H1 (cell line): Measurements from ENCODE around the gene ABHD11. TPM values are rescaled to one million over a fixed set of nuclear protein-coding genes. Genes with fewer than 3 reads are reported as not detected.

ENCODE experiments used
- CBX8 ChIP-seq: fragments of 300-800, 300-1000 bp; sonication (generic); IDR thresholded peaks from 2 replicates; pipeline ENCODE4 v1.7.1; 2016; ENCODE audit warnings: low read depth, low read length, borderline replicate concordance
- CREB1 ChIP-seq: IDR thresholded peaks from 2 replicates; pipeline ENCODE4 v1.6.1; 2012; ENCODE audit warnings: inconsistent platforms
- EZH2 ChIP-seq: fragments of 200-600 bp; sonication (generic); IDR thresholded peaks from 2 replicates; pipeline ENCODE4 v1.7.1; 2012; ENCODE audit warnings: low read depth, mild to moderate bottlenecking, moderate library complexity, low read length, inconsistent platforms; ENCODE audit not compliant: severe bottlenecking
- NANOG ChIP-seq: IDR thresholded peaks from 2 replicates; pipeline ENCODE4 v1.6.1; 2011; ENCODE audit warnings: low read length, low read depth, mild to moderate bottlenecking, inconsistent platforms; ENCODE audit not compliant: insufficient read depth, poor library complexity, severe bottlenecking
- NRF1 ChIP-seq: IDR thresholded peaks from 2 replicates; pipeline ENCODE4 v1.6.1; 2011; ENCODE audit warnings: mild to moderate bottlenecking, low read depth, low read length, improper control_type of control experiment
- SAP30 ChIP-seq: fragments of 300-600 bp; sonication (generic); IDR thresholded peaks from 2 replicates; pipeline ENCODE4 v1.7.1; 2012; ENCODE audit warnings: low read length, moderate library complexity, mild to moderate bottlenecking, inconsistent platforms; ENCODE audit not compliant: insufficient read depth, insufficient replicate concordance
- SIRT6 ChIP-seq: IDR thresholded peaks from one replicate; pipeline ENCODE4 v1.7.1; 2012; ENCODE audit warnings: low read length, inconsistent platforms
- SUZ12 ChIP-seq: fragments of 200-600 bp; sonication (generic); IDR thresholded peaks from 2 replicates; pipeline ENCODE4 v1.6.1; 2012; ENCODE audit warnings: mild to moderate bottlenecking, inconsistent platforms, low read length, moderate library complexity, mixed read lengths
- polyA plus RNA-seq, 7 experiments: library from polyadenylated mRNA; depleted of rRNA in 3 of 7; stranded (reverse) in 5 of 7; unstranded in 2 of 7; fragments of >200 nt in 5 of 7; fragments of 200-250 nt in 2 of 7; gene quantifications; 1 replicate in 5 of 7; 2 replicates in 1 of 7; 4 replicates in 1 of 7; pipeline versions ENCODE4 v1.2.1 to v1.2.3, GENCODE V29; 2011 to 2013; ENCODE audit warnings: missing spikeins in 2 of 7, mixed read lengths in 2 of 7
- total RNA-seq: library from RNA; stranded (reverse); fragmentation: NEBNext Ultra II Directional; extraction: Animal tissue kit (Norgen Biotek cat#: 25700); gene quantifications from 2 replicates; pipeline ENCODE4 v1.2.1, GENCODE V29; 2021
- TF ChIP-seq, protein P1 (sequence below): fragments of 300-600 bp; sonication (generic); IDR thresholded peaks from 2 replicates; pipeline ENCODE4 v1.7.1; 2012; ENCODE audit warnings: low read length, moderate library complexity, mild to moderate bottlenecking, inconsistent platforms; ENCODE audit not compliant: insufficient replicate concordance

The ABHD11 gene
- total and polyA plus RNA-seq, 2 of the 8 experiments (the other 6 are each of a cell fraction or from before 2014, with no cell fraction given) = 19.8 to 42.2 TPM

DNA sequence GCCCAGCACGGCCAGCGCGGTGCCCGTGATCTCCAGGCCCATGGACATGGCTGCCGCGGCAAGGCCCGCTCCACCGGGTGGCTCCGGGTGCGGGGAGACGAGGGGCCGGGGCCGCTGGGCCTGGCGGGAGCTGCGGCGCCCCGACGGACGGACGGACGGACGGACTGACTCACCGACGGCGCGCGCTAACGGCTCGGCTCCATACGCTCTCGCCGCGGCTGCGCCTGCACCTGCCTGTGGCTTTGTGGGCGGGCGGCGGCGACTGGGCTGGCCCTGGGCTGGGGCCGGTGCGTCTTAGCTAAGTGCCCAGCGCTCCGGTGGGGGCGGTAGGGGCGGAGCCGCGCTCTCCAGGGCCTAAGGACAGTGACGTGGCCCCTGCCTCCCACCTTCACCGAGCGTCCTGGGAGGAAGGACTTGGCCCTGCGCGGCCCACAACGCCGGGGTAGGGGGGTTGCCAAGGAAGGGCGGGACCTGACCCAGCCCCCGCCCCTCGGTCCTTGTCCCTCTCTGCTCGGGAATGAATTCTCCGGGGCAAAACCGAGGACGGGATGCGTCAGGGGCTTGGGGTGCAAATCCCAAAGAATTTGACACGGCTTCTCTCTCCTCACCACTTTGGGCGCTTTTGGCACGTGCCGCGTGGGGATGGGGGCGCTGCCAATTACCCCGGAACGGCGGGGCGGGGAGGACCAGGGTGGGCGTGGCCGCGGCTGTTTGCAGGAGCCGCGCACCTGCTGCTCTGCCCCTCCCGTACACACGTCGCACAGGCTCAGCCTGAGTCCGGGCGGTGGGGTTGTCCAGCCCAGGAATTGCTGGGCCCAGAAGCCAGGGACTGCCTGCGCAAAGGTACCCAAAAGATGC lies 31.6 kb upstream of the ABHD11 start, which contains the start of gene CLDN3 (continued):
- TF ChIP-seq EZH2 = no peak
- no peak for TF ChIP-seq CBX8
- TF ChIP-seq NRF1 = peak; percentile 7; the same call in 1 of the 2 replicates
- TF ChIP-seq, protein P1, sequence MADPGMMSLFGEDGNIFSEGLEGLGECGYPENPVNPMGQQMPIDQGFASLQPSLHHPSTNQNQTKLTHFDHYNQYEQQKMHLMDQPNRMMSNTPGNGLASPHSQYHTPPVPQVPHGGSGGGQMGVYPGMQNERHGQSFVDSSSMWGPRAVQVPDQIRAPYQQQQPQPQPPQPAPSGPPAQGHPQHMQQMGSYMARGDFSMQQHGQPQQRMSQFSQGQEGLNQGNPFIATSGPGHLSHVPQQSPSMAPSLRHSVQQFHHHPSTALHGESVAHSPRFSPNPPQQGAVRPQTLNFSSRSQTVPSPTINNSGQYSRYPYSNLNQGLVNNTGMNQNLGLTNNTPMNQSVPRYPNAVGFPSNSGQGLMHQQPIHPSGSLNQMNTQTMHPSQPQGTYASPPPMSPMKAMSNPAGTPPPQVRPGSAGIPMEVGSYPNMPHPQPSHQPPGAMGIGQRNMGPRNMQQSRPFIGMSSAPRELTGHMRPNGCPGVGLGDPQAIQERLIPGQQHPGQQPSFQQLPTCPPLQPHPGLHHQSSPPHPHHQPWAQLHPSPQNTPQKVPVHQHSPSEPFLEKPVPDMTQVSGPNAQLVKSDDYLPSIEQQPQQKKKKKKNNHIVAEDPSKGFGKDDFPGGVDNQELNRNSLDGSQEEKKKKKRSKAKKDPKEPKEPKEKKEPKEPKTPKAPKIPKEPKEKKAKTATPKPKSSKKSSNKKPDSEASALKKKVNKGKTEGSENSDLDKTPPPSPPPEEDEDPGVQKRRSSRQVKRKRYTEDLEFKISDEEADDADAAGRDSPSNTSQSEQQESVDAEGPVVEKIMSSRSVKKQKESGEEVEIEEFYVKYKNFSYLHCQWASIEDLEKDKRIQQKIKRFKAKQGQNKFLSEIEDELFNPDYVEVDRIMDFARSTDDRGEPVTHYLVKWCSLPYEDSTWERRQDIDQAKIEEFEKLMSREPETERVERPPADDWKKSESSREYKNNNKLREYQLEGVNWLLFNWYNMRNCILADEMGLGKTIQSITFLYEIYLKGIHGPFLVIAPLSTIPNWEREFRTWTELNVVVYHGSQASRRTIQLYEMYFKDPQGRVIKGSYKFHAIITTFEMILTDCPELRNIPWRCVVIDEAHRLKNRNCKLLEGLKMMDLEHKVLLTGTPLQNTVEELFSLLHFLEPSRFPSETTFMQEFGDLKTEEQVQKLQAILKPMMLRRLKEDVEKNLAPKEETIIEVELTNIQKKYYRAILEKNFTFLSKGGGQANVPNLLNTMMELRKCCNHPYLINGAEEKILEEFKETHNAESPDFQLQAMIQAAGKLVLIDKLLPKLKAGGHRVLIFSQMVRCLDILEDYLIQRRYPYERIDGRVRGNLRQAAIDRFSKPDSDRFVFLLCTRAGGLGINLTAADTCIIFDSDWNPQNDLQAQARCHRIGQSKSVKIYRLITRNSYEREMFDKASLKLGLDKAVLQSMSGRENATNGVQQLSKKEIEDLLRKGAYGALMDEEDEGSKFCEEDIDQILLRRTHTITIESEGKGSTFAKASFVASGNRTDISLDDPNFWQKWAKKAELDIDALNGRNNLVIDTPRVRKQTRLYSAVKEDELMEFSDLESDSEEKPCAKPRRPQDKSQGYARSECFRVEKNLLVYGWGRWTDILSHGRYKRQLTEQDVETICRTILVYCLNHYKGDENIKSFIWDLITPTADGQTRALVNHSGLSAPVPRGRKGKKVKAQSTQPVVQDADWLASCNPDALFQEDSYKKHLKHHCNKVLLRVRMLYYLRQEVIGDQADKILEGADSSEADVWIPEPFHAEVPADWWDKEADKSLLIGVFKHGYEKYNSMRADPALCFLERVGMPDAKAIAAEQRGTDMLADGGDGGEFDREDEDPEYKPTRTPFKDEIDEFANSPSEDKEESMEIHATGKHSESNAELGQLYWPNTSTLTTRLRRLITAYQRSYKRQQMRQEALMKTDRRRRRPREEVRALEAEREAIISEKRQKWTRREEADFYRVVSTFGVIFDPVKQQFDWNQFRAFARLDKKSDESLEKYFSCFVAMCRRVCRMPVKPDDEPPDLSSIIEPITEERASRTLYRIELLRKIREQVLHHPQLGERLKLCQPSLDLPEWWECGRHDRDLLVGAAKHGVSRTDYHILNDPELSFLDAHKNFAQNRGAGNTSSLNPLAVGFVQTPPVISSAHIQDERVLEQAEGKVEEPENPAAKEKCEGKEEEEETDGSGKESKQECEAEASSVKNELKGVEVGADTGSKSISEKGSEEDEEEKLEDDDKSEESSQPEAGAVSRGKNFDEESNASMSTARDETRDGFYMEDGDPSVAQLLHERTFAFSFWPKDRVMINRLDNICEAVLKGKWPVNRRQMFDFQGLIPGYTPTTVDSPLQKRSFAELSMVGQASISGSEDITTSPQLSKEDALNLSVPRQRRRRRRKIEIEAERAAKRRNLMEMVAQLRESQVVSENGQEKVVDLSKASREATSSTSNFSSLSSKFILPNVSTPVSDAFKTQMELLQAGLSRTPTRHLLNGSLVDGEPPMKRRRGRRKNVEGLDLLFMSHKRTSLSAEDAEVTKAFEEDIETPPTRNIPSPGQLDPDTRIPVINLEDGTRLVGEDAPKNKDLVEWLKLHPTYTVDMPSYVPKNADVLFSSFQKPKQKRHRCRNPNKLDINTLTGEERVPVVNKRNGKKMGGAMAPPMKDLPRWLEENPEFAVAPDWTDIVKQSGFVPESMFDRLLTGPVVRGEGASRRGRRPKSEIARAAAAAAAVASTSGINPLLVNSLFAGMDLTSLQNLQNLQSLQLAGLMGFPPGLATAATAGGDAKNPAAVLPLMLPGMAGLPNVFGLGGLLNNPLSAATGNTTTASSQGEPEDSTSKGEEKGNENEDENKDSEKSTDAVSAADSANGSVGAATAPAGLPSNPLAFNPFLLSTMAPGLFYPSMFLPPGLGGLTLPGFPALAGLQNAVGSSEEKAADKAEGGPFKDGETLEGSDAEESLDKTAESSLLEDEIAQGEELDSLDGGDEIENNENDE = no peak
- TF ChIP-seq SIRT6 = no peak
- peak; percentile 85 for TF ChIP-seq CREB1
- no peak for TF ChIP-seq SAP30
- TF ChIP-seq SUZ12 = no peak
- TF ChIP-seq NANOG = peak; percentile 59
- TF ChIP-seq, all 59 proteins: peak for 21
